HG03159 (cell line): Measurements from ENCODE around the gene SMYD3.
"Not testable (repeated sequence)": the region's sequence is repeated elsewhere in the genome, so short reads cannot be mapped to it uniquely, and the experiment has no call there.

ENCODE experiments used
- ATAC-seq: cut with Tn5 transposase; IDR thresholded peaks from one replicate; pipeline ENCODE4 v1.9.1; 2021; ENCODE audit warnings: mild to moderate bottlenecking, moderate library complexity; ENCODE audit not compliant: unreplicated experiment

The SMYD3 gene

GRCh38 chr1:245763873-245764331 lies 743.2 kb downstream of the SMYD3 start:
- ATAC-seq = no peak

GRCh38 chr1:245762396-245762910 lies 744.6 kb downstream of the SMYD3 start:
- ATAC-seq = no peak

DNA sequence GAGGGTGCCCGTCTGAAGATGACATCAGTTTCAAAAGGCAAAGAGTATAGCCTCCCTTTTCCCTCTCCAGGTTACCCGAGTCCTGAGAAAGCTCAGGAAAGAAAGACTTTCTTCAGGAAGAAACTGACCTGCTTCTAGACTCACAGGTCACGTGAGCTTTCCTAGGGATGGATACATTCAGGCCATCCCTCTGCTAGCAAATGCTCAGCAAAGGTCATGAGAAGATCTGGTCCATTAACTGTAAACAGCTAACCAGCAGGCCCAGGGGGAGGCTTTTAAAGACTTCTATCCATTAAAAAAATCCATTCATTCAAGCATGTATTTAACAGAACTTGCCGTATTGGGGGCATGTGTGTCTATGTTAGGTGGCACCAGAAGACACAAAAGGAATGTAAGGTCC lies 746.8 kb downstream of the SMYD3 start:
- no peak for ATAC-seq

GRCh38 chr1:245754463-245754961 lies 752.6 kb downstream of the SMYD3 start:
- no peak for ATAC-seq

GRCh38 chr1:245753807-245754206 lies 753.3 kb downstream of the SMYD3 start:
- ATAC-seq = no peak

GRCh38 chr1:245752561-245752960 lies 754.5 kb downstream of the SMYD3 start:
- no peak for ATAC-seq

DNA sequence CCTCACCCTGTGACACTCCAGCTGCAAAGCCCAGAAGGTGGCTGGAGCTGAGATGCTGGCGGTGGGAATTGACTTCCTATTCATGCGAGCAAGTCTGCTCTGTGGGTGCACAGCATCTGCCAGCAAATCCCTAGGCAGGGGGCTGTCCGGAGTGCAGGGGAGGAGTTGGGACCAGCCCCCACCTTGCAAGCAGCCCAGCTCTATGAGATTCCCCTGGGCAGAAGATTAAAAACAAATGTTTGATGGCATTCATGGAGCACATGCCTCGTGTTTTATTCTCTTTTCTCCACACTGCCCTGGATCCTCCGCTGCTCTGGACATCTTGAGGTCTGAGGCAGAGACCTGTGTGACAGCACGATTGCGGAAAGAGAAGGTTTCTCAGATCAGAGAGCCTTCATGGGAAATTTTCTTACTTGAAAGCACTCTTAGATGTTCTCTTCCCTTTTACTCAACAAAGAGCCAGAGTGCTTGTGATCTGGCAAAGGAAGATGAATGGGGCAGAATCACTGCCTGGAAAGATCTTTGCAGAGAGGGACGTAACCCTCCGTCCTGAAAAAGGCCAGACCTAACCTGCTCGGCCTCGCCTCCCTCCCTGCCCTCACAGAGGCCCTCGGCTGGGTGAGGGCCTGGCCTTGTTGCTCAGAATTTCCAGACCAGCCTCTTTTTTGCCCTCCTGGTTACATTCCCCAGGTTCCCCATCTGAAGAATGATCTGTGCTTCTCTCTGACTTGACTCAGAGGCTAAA lies 755.2 kb downstream of the SMYD3 start:
- no peak for ATAC-seq

GRCh38 chr1:245751116-245751515 lies 756.0 kb downstream of the SMYD3 start:
- ATAC-seq = no peak

GRCh38 chr1:245750261-245750660 lies 756.8 kb downstream of the SMYD3 start:
- ATAC-seq = no peak

DNA sequence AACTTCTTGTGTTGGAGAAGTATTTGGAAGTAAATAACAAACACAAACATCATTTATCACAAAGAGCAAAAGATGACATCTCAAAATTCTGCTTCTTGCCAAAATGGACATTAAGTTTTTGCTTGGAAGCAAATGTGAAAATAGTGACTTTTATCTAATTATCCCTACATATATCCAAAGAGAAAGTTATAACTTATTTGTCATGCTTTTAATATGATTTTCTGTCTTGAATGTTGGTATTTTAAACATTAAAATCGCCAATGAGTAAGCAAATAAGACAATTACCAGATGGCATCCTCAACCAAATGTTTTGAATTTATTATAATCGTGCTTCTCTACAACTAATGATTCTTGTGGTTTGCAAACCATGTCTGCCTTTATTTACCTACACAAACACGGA lies 758.0 kb downstream of the SMYD3 start:
- ATAC-seq = no peak

GRCh38 chr1:245748646-245749045 lies 758.4 kb downstream of the SMYD3 start:
- ATAC-seq = no peak

GRCh38 chr1:245748240-245748639 lies 758.8 kb downstream of the SMYD3 start:
- no peak for ATAC-seq

- no peak for ATAC-seq
These were observed 764.2 kb downstream of the SMYD3 start for GRCh38 chr1:245742896-245743295.

- ATAC-seq = not testable (repeated sequence)
These were observed 766.7 kb downstream of the SMYD3 start for GRCh38 chr1:245740336-245740735.

DNA sequence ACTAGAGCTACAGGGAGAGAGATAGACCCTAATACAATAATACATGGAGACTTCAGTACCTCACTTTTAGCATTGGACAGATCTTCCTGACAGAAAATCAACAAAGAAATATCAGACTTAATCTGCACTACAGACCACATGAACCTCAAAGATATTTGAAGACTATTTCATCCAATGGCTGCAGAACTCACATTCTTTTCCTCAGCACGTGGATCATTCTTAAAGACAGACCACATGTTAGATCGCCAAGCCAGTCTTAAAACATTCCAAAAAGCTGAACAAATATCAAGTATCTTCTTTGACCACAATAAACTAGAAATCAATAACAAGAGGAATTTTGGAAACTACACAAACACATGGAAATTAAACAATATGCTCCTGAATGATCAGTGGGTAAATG lies 776.3 kb downstream of the SMYD3 start:
- no peak for ATAC-seq

DNA sequence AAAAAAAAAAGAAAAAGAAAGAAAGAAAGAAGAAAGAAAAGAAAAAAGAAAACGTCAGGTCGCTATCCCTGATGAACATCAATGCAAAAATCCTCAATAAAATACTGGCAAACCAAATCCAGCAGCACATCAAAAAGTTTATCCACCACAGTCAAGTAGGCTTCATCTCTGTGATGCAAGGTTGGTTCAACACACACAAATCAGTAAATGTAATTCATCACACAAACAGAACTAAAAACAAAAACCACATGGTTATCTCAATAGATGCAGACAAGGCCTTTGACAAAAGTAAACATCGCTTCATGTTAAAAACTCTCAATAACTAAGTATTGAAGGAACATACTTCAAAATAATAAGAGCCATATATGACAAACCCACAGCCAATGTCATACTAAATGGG lies 779.0 kb downstream of the SMYD3 start:
- not testable (repeated sequence) for ATAC-seq

GRCh38 chr1:245721488-245721887 lies 785.6 kb downstream of the SMYD3 start:
- no peak for ATAC-seq

GRCh38 chr1:245718951-245719350 lies 788.1 kb downstream of the SMYD3 start:
- ATAC-seq = no peak

DNA sequence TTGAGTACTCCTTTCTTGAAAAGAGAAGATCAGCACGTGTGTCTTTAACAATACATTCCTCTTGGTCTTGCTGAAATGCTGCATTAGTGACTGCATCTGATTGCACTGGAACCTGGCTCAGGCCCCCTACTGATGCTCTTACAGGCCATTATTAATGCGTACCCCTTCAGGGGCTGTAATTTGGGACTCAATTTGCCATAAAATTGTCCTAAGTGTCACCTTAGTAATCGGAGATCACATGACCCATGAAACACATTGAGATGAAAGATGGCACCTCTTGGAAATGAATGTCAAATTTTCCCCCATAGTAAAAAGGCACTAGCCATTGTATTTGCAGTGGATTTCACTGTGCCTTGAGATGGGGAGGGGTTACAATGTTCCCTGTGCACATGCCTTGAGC lies 789.0 kb downstream of the SMYD3 start:
- no peak for ATAC-seq

DNA sequence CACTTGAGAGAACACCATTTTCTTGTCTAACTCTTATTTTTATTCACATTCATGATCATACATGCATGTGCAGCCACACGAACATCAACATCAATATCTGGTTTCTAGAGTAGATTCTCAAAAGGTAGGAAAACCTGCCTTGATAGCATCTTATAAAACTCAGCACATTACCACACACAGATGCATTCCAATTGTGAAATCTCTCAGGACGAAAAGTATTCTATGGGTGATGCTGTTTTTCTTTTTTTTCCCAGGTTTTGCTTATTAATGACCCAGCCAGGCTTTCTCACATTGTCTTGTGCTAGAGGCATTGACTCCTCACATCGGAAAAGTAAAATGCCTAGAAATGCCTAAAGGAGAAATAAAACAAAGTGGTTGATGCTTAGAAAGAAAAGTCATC lies 789.5 kb downstream of the SMYD3 start:
- ATAC-seq = no peak

DNA sequence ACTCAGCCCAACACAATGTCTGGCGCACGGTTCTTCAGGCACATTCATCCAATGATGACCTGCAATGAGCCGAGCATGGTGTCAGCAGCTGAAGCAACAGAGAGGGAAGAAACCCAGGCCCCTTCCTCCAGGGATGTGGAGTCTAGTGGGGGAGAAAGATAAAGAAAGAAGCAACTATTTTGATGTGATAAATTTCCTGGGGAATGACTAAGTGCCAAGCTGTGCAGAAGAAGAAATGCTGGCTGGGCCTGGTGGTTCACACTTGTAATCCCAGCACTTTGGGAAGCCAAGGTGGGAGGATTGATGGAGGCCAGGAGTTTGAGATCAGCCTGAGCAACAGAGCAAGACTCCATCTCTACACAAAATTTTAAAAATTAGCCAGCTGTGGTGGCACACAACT lies 790.5 kb downstream of the SMYD3 start:
- ATAC-seq = no peak

GRCh38 chr1:245715970-245716369 lies 791.1 kb downstream of the SMYD3 start:
- ATAC-seq = no peak

DNA sequence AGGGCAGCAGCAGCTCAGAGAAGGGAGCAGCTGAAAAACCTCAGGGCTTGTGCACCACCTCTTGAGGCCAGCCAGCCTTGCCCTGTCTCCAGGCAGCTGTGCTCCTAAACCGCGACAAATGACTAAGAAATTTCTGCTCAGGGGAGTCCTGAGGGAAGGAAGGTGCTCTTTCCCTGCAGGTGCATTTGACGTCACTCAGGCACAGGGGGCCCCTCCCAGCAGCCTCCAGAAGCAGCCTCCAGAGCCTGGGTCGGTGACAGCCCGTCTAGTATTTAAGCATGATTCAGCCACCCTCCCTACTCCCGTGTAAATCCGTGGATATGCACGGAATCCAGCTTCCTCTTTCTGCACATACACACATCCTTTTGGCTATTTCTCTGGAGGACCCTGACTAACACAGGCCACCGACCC lies 791.8 kb downstream of the SMYD3 start:
- ATAC-seq = no peak
